ENCODE measurements around the gene ULK4. TPM values are rescaled to one million over a fixed set of nuclear protein-coding genes. Genes with fewer than 3 reads are reported as not detected.
"Not testable (repeated sequence)": the region's sequence is repeated elsewhere in the genome, so short reads cannot be mapped to it uniquely, and the experiment has no call there.

The ULK4 gene
- total RNA-seq, 1 experiment from 2014 or later: 14.3 TPM

DNA sequence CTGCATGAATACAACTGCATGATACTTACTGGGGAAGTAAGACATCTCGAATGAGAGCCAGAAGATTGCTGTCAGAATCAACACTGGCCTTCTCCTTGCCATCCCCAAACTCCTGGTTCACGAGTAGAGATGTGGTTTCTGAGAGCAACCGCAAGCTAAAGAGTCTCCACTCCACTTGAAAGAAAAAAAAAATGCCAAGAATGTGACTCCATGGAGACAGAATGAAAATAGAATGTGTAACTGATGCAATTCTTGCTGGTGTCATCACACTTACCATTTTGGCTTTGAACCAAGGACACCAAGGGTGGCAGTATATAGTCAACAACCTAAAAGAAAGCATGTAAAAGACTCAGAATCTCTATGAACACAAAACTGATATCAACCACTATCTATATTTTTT is 280.4 kb downstream of the ULK4 start:
- in situ Hi-C loops (cut with HindIII; ENCODE audit: low pct_unique_long_range_greater_than_20kb, low sequenced_read_pairs) (no loop called here), intact Hi-C loops (cut with micrococcal nuclease; ENCODE audit: unreplicated experiment) (no loop called here)
- BruUV-seq (replicated peaks): no TSS peak
- ATAC-seq: no peak
- Histone ChIP-seq H3K36me3 (ENCODE audit: control insufficient read depth, insufficient read depth, low read length) (no peaks in the 10 kb centered on the region; the same call in 1 of the 2 replicates), H3K27ac (ENCODE audit: low read length) (no peak overlapping the region), H3K4me3 (ENCODE audit: low read depth in 2 of 2, low read length in 2 of 2) (no peak overlapping the region), H3K4me1 (ENCODE audit: control insufficient read depth, insufficient read depth, low read length) (no peaks in the 10 kb centered on the region), H3K9me3 (ENCODE audit: control insufficient read depth, insufficient read depth, low read depth, low read length) (no peaks in the 10 kb centered on the region), H3K27me3 (ENCODE audit: control insufficient read depth, insufficient read depth, low read length) (no peaks in the 10 kb centered on the region)
- POLR2A ChIA-PET: no interaction called here
- DNase-seq (ENCODE audit: low read depth, low spot score): no peak
- TF ChIP-seq SIN3A (IDR thresholded peaks at IDR 0.05; ENCODE audit: borderline replicate concordance, insufficient read depth, low read depth, low read length) (no peak), POLR2AphosphoS5 (IDR thresholded peaks at IDR 0.05; ENCODE audit: low read depth, low read length) (no peak), TCF7L2 (IDR thresholded peaks at IDR 0.05; ENCODE audit: low read depth, low read length) (no peak)
- TF ChIP-seq, protein P1, sequence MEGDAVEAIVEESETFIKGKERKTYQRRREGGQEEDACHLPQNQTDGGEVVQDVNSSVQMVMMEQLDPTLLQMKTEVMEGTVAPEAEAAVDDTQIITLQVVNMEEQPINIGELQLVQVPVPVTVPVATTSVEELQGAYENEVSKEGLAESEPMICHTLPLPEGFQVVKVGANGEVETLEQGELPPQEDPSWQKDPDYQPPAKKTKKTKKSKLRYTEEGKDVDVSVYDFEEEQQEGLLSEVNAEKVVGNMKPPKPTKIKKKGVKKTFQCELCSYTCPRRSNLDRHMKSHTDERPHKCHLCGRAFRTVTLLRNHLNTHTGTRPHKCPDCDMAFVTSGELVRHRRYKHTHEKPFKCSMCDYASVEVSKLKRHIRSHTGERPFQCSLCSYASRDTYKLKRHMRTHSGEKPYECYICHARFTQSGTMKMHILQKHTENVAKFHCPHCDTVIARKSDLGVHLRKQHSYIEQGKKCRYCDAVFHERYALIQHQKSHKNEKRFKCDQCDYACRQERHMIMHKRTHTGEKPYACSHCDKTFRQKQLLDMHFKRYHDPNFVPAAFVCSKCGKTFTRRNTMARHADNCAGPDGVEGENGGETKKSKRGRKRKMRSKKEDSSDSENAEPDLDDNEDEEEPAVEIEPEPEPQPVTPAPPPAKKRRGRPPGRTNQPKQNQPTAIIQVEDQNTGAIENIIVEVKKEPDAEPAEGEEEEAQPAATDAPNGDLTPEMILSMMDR (IDR thresholded peaks at IDR 0.05): no peak
- TF ChIP-seq, protein P2, sequence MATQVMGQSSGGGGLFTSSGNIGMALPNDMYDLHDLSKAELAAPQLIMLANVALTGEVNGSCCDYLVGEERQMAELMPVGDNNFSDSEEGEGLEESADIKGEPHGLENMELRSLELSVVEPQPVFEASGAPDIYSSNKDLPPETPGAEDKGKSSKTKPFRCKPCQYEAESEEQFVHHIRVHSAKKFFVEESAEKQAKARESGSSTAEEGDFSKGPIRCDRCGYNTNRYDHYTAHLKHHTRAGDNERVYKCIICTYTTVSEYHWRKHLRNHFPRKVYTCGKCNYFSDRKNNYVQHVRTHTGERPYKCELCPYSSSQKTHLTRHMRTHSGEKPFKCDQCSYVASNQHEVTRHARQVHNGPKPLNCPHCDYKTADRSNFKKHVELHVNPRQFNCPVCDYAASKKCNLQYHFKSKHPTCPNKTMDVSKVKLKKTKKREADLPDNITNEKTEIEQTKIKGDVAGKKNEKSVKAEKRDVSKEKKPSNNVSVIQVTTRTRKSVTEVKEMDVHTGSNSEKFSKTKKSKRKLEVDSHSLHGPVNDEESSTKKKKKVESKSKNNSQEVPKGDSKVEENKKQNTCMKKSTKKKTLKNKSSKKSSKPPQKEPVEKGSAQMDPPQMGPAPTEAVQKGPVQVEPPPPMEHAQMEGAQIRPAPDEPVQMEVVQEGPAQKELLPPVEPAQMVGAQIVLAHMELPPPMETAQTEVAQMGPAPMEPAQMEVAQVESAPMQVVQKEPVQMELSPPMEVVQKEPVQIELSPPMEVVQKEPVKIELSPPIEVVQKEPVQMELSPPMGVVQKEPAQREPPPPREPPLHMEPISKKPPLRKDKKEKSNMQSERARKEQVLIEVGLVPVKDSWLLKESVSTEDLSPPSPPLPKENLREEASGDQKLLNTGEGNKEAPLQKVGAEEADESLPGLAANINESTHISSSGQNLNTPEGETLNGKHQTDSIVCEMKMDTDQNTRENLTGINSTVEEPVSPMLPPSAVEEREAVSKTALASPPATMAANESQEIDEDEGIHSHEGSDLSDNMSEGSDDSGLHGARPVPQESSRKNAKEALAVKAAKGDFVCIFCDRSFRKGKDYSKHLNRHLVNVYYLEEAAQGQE (IDR thresholded peaks at IDR 0.05; ENCODE audit: insufficient read depth in 1 of 2, low read depth in 2 of 2, low read length in 1 of 2): no peak
- CTCF ChIA-PET: no interaction called here

DNA sequence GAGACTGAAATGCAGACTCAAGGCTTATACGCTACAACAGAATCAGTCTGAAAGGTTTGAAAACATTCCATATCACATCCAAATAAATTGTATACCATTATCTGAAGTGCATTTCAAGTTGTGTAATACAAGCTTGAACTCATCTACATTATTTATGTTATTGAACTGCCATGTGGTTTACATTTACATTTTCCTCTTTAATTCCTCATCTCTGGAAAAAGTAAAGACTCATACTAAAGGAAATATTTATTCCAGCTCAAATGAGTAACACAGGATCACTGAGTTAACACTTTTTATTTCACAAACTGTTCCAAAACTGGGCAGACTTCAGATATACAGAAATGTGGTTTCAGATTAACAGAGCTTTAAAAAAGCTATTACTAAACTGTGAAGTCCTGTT is 282.5 kb downstream of the ULK4 start:
- ChIA-PET POLR2A (interaction anchor here (0.7 kb wide), 1 partner anchor 179 kb away, joined by 4 read pairs; no protein-coding TSS in a partner anchor), CTCF (no interaction called here)
- Histone ChIP-seq H3K36me3 (ENCODE audit: control insufficient read depth, insufficient read depth, low read length) (no peaks in the 10 kb centered on the region; the same call in 1 of the 2 replicates), H3K4me3 (ENCODE audit: low read depth in 2 of 2, low read length in 2 of 2) (no peak overlapping the region), H3K27ac (ENCODE audit: low read length) (no peak overlapping the region), H3K27me3 (ENCODE audit: control insufficient read depth, insufficient read depth, low read length) (no peaks in the 10 kb centered on the region), H3K9me3 (ENCODE audit: control insufficient read depth, insufficient read depth, low read depth, low read length) (no peaks in the 10 kb centered on the region), H3K4me1 (ENCODE audit: control insufficient read depth, insufficient read depth, low read length) (no peaks in the 10 kb centered on the region)
- DNase-seq (ENCODE audit: low read depth, low spot score) (no peak), ATAC-seq (no peak)
- BruUV-seq (replicated peaks): no TSS peak
- intact Hi-C loops (cut with micrococcal nuclease; ENCODE audit: unreplicated experiment) (no loop called here), in situ Hi-C loops (cut with HindIII; ENCODE audit: low pct_unique_long_range_greater_than_20kb, low sequenced_read_pairs) (no loop called here)
- TF ChIP-seq SIN3A (IDR thresholded peaks at IDR 0.05; ENCODE audit: borderline replicate concordance, insufficient read depth, low read depth, low read length) (no peak), TCF7L2 (IDR thresholded peaks at IDR 0.05; ENCODE audit: low read depth, low read length) (no peak), POLR2AphosphoS5 (IDR thresholded peaks at IDR 0.05; ENCODE audit: low read depth, low read length) (no peak)
- TF ChIP-seq, protein P1 (IDR thresholded peaks at IDR 0.05): no peak
- TF ChIP-seq, protein P2 (IDR thresholded peaks at IDR 0.05; ENCODE audit: insufficient read depth in 1 of 2, low read depth in 2 of 2, low read length in 1 of 2): no peak

DNA sequence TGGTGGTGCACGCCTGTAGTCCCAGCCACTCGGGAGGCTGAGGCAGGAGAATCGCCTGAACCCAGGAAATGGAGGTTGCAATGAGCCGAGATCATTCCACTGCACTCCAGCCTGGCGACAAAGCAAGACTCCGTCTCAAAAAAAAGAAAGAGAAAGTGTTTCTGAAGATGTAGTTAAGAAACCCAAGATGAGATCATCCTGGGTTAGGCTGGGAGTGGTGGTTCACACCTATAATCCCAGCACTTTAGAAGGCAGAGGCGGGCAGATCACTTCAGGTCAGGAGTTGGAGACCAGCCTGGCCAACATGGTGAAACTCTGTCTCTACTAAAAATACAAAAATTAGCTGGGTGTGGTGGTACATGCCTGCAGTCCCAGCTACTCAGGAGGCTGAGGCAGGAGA is 286.8 kb downstream of the ULK4 start:
- ATAC-seq; intact Hi-C loops (cut with micrococcal nuclease; ENCODE audit: unreplicated experiment); H3K27me3 ChIP-seq (ENCODE audit: control insufficient read depth, insufficient read depth, low read length); DNase-seq (ENCODE audit: low read depth, low spot score); H3K4me3 ChIP-seq (ENCODE audit: low read depth in 2 of 2, low read length in 2 of 2); POLR2A ChIA-PET; H3K4me1 ChIP-seq (ENCODE audit: control insufficient read depth, insufficient read depth, low read length); CTCF ChIA-PET; H3K36me3 ChIP-seq (ENCODE audit: control insufficient read depth, insufficient read depth, low read length); in situ Hi-C loops (cut with HindIII; ENCODE audit: low pct_unique_long_range_greater_than_20kb, low sequenced_read_pairs); H3K9me3 ChIP-seq (ENCODE audit: control insufficient read depth, insufficient read depth, low read depth, low read length); BruUV-seq (replicated peaks); H3K27ac ChIP-seq (ENCODE audit: low read length): not testable (repeated sequence)
